SK-N-SH (cell line): ENCODE results near the gene HTT. TPM values are rescaled to one million over a fixed set of nuclear protein-coding genes. Genes with fewer than 3 reads are reported as not detected.

Source experiments
- CTCF ChIA-PET: fragments of 300-600, 350-600 bp; formaldehyde crosslinking; extraction: SDS; loops from one replicate; lab custom pipeline; 2021; lab: Yijun Ruan, JAX
- POLR2A ChIA-PET: fragments of 350-600 bp; sonication (Branson Sonifier 250); formaldehyde crosslinking; extraction: SDS; loops from one replicate; lab custom pipeline; 2020; ENCODE audit warnings: antibody characterized with exemption, inconsistent platforms; lab: Yijun Ruan, JAX
- DNase-seq: peaks from one replicate; pipeline ENCODE4 v3.0.0; 2012
- H2AFZ ChIP-seq: fragments of 200-600 bp; sonication (generic); 2 replicates; pipeline ENCODE4 v1.8.1; 2016; ENCODE audit warnings: antibody characterized with exemption, mild to moderate bottlenecking, low read depth
- H3F3A ChIP-seq: fragments of 200-600 bp; sonication (generic); replicated peaks from 2 replicates; pipeline ENCODE3; 2016; ENCODE audit warnings: antibody characterized with exemption, mild to moderate bottlenecking; ENCODE audit not compliant: insufficient read depth
- H3K27ac ChIP-seq, 2 experiments: fragments of 200-500 bp in 1 of 2; fragments of 200-600 bp in 1 of 2; sonication (Bioruptor generic) in 1 of 2; sonication (generic), shearing (Covaris generic) in 1 of 2; 2 replicates each; pipeline versions ENCODE4 v1.5.1 to v1.6.1; 2014 to 2016; ENCODE audit warnings: low read depth in 2 of 2, inconsistent platforms in 1 of 2, low read length in 1 of 2, mild to moderate bottlenecking in 1 of 2, mixed read lengths in 1 of 2
- H3K27me3 ChIP-seq: fragments of 200-600 bp; sonication (generic), shearing (Covaris generic); 2 replicates; pipeline ENCODE4 v1.6.1; 2016; ENCODE audit warnings: mixed run types; ENCODE audit not compliant: insufficient read depth
- H3K36me3 ChIP-seq, 2 experiments: fragments of 200-500 bp in 1 of 2; fragments of 200-600 bp in 1 of 2; sonication (Bioruptor generic) in 1 of 2; sonication (generic) in 1 of 2; replicated peaks in 1 of 2; 2 replicates each; pipeline versions ENCODE3 to v1.5.1; 2014 to 2016; ENCODE audit warnings: low read length in 1 of 2, mild to moderate bottlenecking in 1 of 2; ENCODE audit not compliant: insufficient read depth in 2 of 2, control insufficient read depth in 1 of 2
- H3K4me1 ChIP-seq, 2 experiments: fragments of 200-500 bp in 1 of 2; fragments of 200-600 bp in 1 of 2; sonication (Bioruptor generic) in 1 of 2; sonication (generic), shearing (Covaris generic) in 1 of 2; 2 replicates each; pipeline versions ENCODE4 v1.5.1 to v1.6.1; 2014 to 2016; ENCODE audit warnings: low read depth in 1 of 2, low read length in 1 of 2, mixed run types in 1 of 2; ENCODE audit not compliant: insufficient read depth in 2 of 2, control insufficient read depth in 1 of 2
- H3K4me2 ChIP-seq: fragments of 200-600 bp; sonication (generic), shearing (Covaris generic); 2 replicates; pipeline ENCODE4 v1.6.1; 2017; ENCODE audit warnings: mixed run types
- H3K4me3 ChIP-seq, 2 experiments: fragments of 200-500 bp in 1 of 2; fragments of 200-600 bp in 1 of 2; sonication (Bioruptor generic) in 1 of 2; sonication (generic), shearing (Covaris generic) in 1 of 2; 2 replicates each; pipeline versions ENCODE4 v1.5.1 to v1.8.1; 2014 to 2016; ENCODE audit warnings: low read depth in 2 of 2, inconsistent platforms in 1 of 2, low read length in 1 of 2, mild to moderate bottlenecking in 1 of 2, mixed read lengths in 1 of 2, moderate library complexity in 1 of 2
- H3K79me2 ChIP-seq: fragments of 200-600 bp; sonication (generic); 2 replicates; pipeline ENCODE4 v1.8.1; 2017; ENCODE audit warnings: mild to moderate bottlenecking; ENCODE audit not compliant: insufficient read depth
- H3K9ac ChIP-seq: fragments of 200-600 bp; sonication (generic); 2 replicates; pipeline ENCODE4 v1.6.1; 2017; ENCODE audit warnings: mixed run types
- H3K9me2 ChIP-seq: fragments of 200-600 bp; sonication (generic); 2 replicates; pipeline ENCODE4 v1.6.1; 2017; ENCODE audit warnings: mixed run types
- H3K9me3 ChIP-seq: fragments of 200-600 bp; sonication (generic); 2 replicates; pipeline ENCODE4 v1.6.1; 2017; ENCODE audit warnings: mixed run types, mild to moderate bottlenecking, moderate library complexity
- H4K20me1 ChIP-seq: fragments of 200-600 bp; sonication (generic); 2 replicates; pipeline ENCODE4 v1.6.1; 2017; ENCODE audit warnings: mild to moderate bottlenecking, mixed run types; ENCODE audit not compliant: insufficient read depth
- ELF1 ChIP-seq: IDR thresholded peaks from 2 replicates; pipeline ENCODE4 v1.4.0; 2012
- EP300 ChIP-seq, 2 experiments: IDR thresholded peaks; 2 replicates each; pipeline versions ENCODE4 v1.4.0 to v1.6.1; 2012; ENCODE audit warnings: borderline replicate concordance in 1 of 2, low read depth in 1 of 2, low read length in 1 of 2
- GATA2 ChIP-seq: sonication (generic); formaldehyde crosslinking; IDR thresholded peaks from 2 replicates; pipeline ENCODE4 v1.5.0; 2020; ENCODE audit warnings: mild to moderate bottlenecking, missing genetic modification reagents
- IRF3 ChIP-seq: fragments of 150-350 bp; IDR thresholded peaks from 2 replicates; pipeline ENCODE4 v1.6.1; 2016; ENCODE audit warnings: mild to moderate bottlenecking, low read depth, low read length
- JUND ChIP-seq: IDR thresholded peaks from 2 replicates; pipeline ENCODE4 v1.4.0; 2012
- NFIC ChIP-seq: IDR thresholded peaks from 2 replicates; pipeline ENCODE4 v1.4.0; 2012; ENCODE audit warnings: borderline replicate concordance
- NRF1 ChIP-seq: IDR thresholded peaks from 2 replicates; pipeline ENCODE4 v1.6.1; 2012; ENCODE audit warnings: low read depth, mild to moderate bottlenecking, low read length
- PBX3 ChIP-seq: IDR thresholded peaks from 2 replicates; pipeline ENCODE4; 2012
- RAD21 ChIP-seq: IDR thresholded peaks from 2 replicates; pipeline ENCODE4 v1.6.1; 2012; ENCODE audit warnings: mild to moderate bottlenecking, low read length
- RCOR1 ChIP-seq: fragments of 150-350 bp; IDR thresholded peaks from 2 replicates; pipeline ENCODE4 v1.6.1; 2017; ENCODE audit warnings: antibody characterized with exemption, low read length
- RFX5 ChIP-seq: IDR thresholded peaks from 2 replicates; pipeline ENCODE4 v1.6.1; 2012; ENCODE audit warnings: mild to moderate bottlenecking, improper control_type of control experiment, low read length
- RXRA ChIP-seq: IDR thresholded peaks from 2 replicates; pipeline ENCODE4 v1.4.0; 2012; ENCODE audit warnings: low read depth, mild to moderate bottlenecking, borderline replicate concordance
- SMC3 ChIP-seq: IDR thresholded peaks from 2 replicates; pipeline ENCODE4 v1.6.1; 2012; ENCODE audit warnings: low read depth, low read length, improper control_type of control experiment
- TAF1 ChIP-seq: IDR thresholded peaks from 2 replicates; pipeline ENCODE4 v1.6.1; 2012; ENCODE audit warnings: low read depth, mild to moderate bottlenecking, low read length, moderate library complexity, borderline replicate concordance
- TEAD4 ChIP-seq: IDR thresholded peaks from 2 replicates; pipeline ENCODE4 v1.4.0; 2012; ENCODE audit warnings: mild to moderate bottlenecking, borderline replicate concordance; ENCODE audit not compliant: insufficient read depth
- USF2 ChIP-seq: fragments of 150-350 bp; IDR thresholded peaks from 2 replicates; pipeline ENCODE4 v1.6.1; 2017; ENCODE audit warnings: antibody characterized with exemption, low read length, low read depth, borderline replicate concordance
- YY1 ChIP-seq: IDR thresholded peaks from 2 replicates; pipeline ENCODE4 v1.4.0; 2012; ENCODE audit warnings: low read depth, mild to moderate bottlenecking
- ZBTB33 ChIP-seq: IDR thresholded peaks from 2 replicates; pipeline ENCODE4 v1.4.0; 2012; ENCODE audit warnings: low read depth, borderline replicate concordance
- WGBS: methylation state at CpG from one replicate; pipeline ENCODE4 v1.1.6; 2017; ENCODE audit warnings: low lambda C conversion rate; 5-methylcytosine and 5-hydroxymethylcytosine counted together
- polyA plus RNA-seq, 3 experiments: library from polyadenylated mRNA; depleted of rRNA; stranded (reverse); fragments of >200 nt; gene quantifications; 2 replicates each; pipeline ENCODE4 v1.2.3, GENCODE V29; 2012

Gene HTT
- polyA plus RNA-seq, 1 of the 3 experiments (the other 2 are of a cell fraction): 11.3 TPM

GRCh38 chr4:3037957-3038461 is 36.5 kb upstream of the HTT start:
- Histone ChIP-seq H3K27ac (no peak overlapping the region), H3K4me1 (peaks cover 0 to 3% of the 10 kb centered on the region in 2 experiments; a peak in 1 of 4 replicates), H3K4me2 (0 out of 2 replicates have a peak overlapping the region, but pooled peaks have one; percentile 28), H4K20me1 (no peaks in the 10 kb centered on the region), H3K9me2 (no peaks in the 10 kb centered on the region), H3K36me3 (no peaks in the 10 kb centered on the region), H3K27me3 (no peaks in the 10 kb centered on the region)
- ChIA-PET POLR2A (no interaction called here), CTCF (interaction anchor here (0.6 to 7.7 kb wide), 16 partner anchors 9 to 228 kb away, joined by 3 to 73 read pairs (median 4); partner anchors contain the start of genes GRK4 and NOP14)
- 61% methylated on average over 6 of the region's 6 CpGs for WGBS
- TF ChIP-seq PBX3 (no peak), RFX5 (no peak), ELF1 (no peak), GATA2 (CRISPR knock-in tag) (no peak), RCOR1 (no peak), ZBTB33 (no peak), SMC3 (no peak), USF2 (no peak), EP300 (IDR thresholded peaks at IDR 0.05; ENCODE audit: borderline replicate concordance in 1 of 2, low read depth in 1 of 2, low read length in 1 of 2) (no peak), NFIC (no peak), NRF1 (no peak), TAF1 (no peak)
- TF ChIP-seq, all 33 proteins: peak for 0
- DNase-seq: no peak
- H3F3A ChIP-seq: no peaks in the 10 kb centered on the region
- H3K9me3 ChIP-seq: no peaks in the 10 kb centered on the region
- H3K9ac ChIP-seq: no peak overlapping the region
- no peak overlapping the region for H2AFZ ChIP-seq
- H3K79me2 ChIP-seq: no peaks in the 10 kb centered on the region
- H3K4me3 ChIP-seq: no peak overlapping the region

GRCh38 chr4:3039706-3040366 is 34.6 kb upstream of the HTT start:
- POLR2A ChIA-PET: interaction anchor here (0.7 kb wide), 1 partner anchor 177 kb away, joined by 3 read pairs; no protein-coding TSS in a partner anchor
- no peaks in the 10 kb centered on the region for H3K9me2 ChIP-seq
- H3K4me2 ChIP-seq: no peak overlapping the region
- no peaks in the 10 kb centered on the region for H3F3A ChIP-seq
- TF ChIP-seq IRF3: no peak
- TF ChIP-seq RCOR1: no peak
- TF ChIP-seq TEAD4: no peak
- no peak for TF ChIP-seq TAF1
- no peak for TF ChIP-seq RXRA
- no peak for TF ChIP-seq JUND
- TF ChIP-seq YY1: no peak
- no peak for TF ChIP-seq RAD21
- no peak overlapping the region for H3K9ac ChIP-seq
- no peaks in the 10 kb centered on the region for H4K20me1 ChIP-seq
- no peak for DNase-seq
- H2AFZ ChIP-seq: no peak overlapping the region
- H3K9me3 ChIP-seq: no peaks in the 10 kb centered on the region
- H3K79me2 ChIP-seq: no peaks in the 10 kb centered on the region
- peaks cover 0 to 3% of the 10 kb centered on the region in 2 experiments; a peak in 1 of 4 replicates for H3K4me1 ChIP-seq
- H3K27ac ChIP-seq: no peak overlapping the region
- CTCF ChIA-PET: interaction anchor here (0.5 to 7.7 kb wide), 2 partner anchors 31 to 61 kb away, joined by 3 to 73 read pairs; no protein-coding TSS in a partner anchor
- no peaks in the 10 kb centered on the region for H3K36me3 ChIP-seq
- 60% methylated on average over 8 of the region's 8 CpGs for WGBS
- H3K4me3 ChIP-seq: no peak overlapping the region
- no peaks in the 10 kb centered on the region for H3K27me3 ChIP-seq
